T47D (cell line): ENCODE measurements around the gene COQ7.

Experiments used
- DNase-seq, 2 experiments: peaks; one replicate each; pipeline versions ENCODE4 v3.0.0 to v3.0.0-alpha.2; 2011 to 2012; ENCODE audit warnings: low read depth in 1 of 2, low spot score in 1 of 2
- JUND ChIP-seq: IDR thresholded peaks from 2 replicates; pipeline ENCODE4 v1.6.1; 2012; ENCODE audit warnings: low read depth
- in situ Hi-C: cut with HindIII; loops from 2 replicates; pipeline ENCODE4 v1.10.0; 2016; ENCODE audit warnings: low sequenced_read_pairs, low pct_unique_long_range_greater_than_20kb

COQ7 gene

GRCh38 chr16:19071811-19072777 lies 4.7 kb downstream of the COQ7 start:
- peak in 1 of 2 experiments; percentile 80 for DNase-seq
- in situ Hi-C loops, result no loop called here
- TF ChIP-seq JUND, result no peak

GRCh38 chr16:19073344-19073743 lies 5.9 kb downstream of the COQ7 start:
- no peak for DNase-seq
- in situ Hi-C loops, result no loop called here

GRCh38 chr16:19073863-19074262 lies 6.4 kb downstream of the COQ7 start:
- TF ChIP-seq JUND, result no peak
- no peak for DNase-seq
- in situ Hi-C loops, result no loop called here

More at GRCh38 chr16:19073344-19073743, 5.9 kb downstream of the COQ7 start:
- TF ChIP-seq JUND, result no peak

- in situ Hi-C loops, result no loop called here
- no peak for DNase-seq
- TF ChIP-seq JUND, result no peak
These were observed 8.1 kb downstream of the COQ7 start for GRCh38 chr16:19075511-19075910.

GRCh38 chr16:19077879-19078278 lies 10.5 kb downstream of the COQ7 start:
- TF ChIP-seq JUND, result no peak
- DNase-seq, result no peak
- in situ Hi-C loops, result no loop called here

- no peak for TF ChIP-seq JUND
- in situ Hi-C loops, result no loop called here
- no peak for DNase-seq
These were observed 16.3 kb downstream of the COQ7 start for GRCh38 chr16:19083670-19084069.

GRCh38 chr16:19084139-19084538 lies 16.7 kb downstream of the COQ7 start:
- in situ Hi-C loops, result no loop called here
- TF ChIP-seq JUND, result no peak
- no peak for DNase-seq

GRCh38 chr16:19084879-19085278 lies 17.5 kb downstream of the COQ7 start:
- TF ChIP-seq JUND, result no peak
- in situ Hi-C loops, result no loop called here
- DNase-seq, result no peak

- no peak for DNase-seq
- in situ Hi-C loops, result no loop called here
- no peak for TF ChIP-seq JUND
These were observed 18.3 kb downstream of the COQ7 start for GRCh38 chr16:19085679-19086200.

DNA sequence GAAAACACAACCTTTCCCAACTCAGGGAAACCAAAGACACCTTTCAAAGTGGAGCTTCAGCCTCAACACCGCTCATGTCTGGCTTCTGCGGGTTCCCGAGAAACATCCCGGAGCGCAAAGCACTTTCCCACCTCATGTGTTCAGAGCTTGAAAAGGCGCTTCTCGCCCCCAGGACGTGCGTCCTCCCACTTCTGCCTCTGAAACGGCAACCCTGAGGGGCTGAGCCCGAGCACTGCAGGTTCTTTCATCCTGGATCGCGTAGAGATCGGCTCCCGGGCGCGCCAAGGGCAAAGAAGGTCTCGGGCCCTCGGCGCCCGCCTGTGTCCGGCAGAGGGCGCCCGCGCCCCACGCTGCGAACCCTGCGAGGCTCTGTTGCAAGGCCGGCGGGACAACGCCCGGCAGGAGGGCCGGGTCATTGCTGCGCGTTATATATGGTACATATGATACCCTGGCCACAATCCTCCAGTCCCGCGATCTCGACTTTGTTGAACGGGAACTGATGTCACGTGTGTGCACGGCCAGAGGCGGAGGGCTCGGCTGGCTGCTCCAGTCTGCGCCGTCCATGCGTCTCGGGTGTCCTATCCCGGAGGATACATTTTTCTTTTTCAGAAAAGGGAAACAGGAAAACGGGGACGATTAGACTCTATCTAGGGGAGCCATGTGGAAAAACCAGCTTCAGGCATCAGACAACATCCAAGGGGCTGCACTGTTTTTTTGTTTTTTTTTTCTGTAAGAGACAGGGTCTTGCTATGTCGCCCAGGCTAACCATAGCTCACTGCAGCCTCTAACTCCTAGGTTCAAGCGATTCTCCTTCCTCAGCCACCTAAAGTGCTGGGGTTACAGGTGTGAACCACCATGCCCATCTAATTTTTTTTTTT lies 19.1 kb downstream of the COQ7 start:
- in situ Hi-C loops, result no loop called here
- TF ChIP-seq JUND, result no peak
- DNase-seq, result peak; percentile 56 to 94

DNA sequence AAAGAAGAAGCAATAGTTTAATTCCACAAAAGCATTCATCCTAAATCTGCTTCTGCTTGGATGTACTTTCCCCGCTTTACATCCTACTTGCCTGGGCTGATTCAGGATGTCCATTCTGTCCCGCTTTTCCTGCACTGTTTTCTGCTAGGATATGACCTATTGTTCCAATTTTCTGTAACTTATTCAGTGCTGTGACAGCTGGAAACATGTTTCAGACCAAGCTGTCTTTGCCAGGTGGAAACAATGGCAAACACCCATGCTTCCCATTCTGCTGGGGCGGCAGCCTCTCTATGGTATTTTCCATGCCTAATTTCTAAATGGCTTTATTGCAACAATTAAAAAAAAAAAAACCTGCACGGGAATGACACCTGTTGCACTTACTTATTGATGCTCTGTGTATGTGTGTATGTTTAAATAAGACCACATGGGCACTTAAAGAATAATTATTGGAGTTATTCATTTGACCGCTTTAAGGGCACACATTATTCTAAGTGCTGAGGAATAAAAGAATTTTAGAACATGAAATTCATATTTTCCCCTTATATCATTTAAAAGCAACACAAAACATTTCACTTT lies 21.0 kb downstream of the COQ7 start:
- DNase-seq, result no peak
- in situ Hi-C loops, result no loop called here
- no peak for TF ChIP-seq JUND

GRCh38 chr16:19089410-19089955 lies 22.1 kb downstream of the COQ7 start:
- in situ Hi-C loops, result no loop called here
- TF ChIP-seq JUND, result no peak

More at GRCh38 chr16:19089410-19089955, 22.1 kb downstream of the COQ7 start:
- no peak for DNase-seq
